PC-9 (cell line): Measurements from ENCODE around the gene ATXN1. TPM values are rescaled to one million over a fixed set of nuclear protein-coding genes. Genes with fewer than 3 reads are reported as not detected.
"Not testable (repeated sequence)": the region's sequence is repeated elsewhere in the genome, so short reads cannot be mapped to it uniquely, and the experiment has no call there.

Experiments
- BruUV-seq: library from RNA; stranded (reverse); fragments of 400-500 nt; replicated peaks from 2 replicates; lab custom pipeline; 2021; lab: Mats Ljungman, UMichigan
- CTCF ChIA-PET: fragments of 300-600 bp; sonication (Branson Sonifier 250); formaldehyde crosslinking; loops from one replicate; lab custom pipeline; 2022; ENCODE audit warnings: antibody characterized with exemption; lab: Charles Lee
- POLR2A ChIA-PET: fragments of 300-600 bp; sonication (Branson Sonifier 250); formaldehyde crosslinking; loops from one replicate; lab custom pipeline; 2022; ENCODE audit warnings: antibody characterized with exemption; ENCODE audit not compliant: unreplicated experiment; lab: Charles Lee
- DNase-seq, 2 experiments: peaks; one replicate each; pipeline versions ENCODE4 v3.0.0 to v3.0.0-alpha.2; 2015 to 2022; ENCODE audit warnings: mixed read lengths in 1 of 2
- H2AFZ ChIP-seq: fragments of 200-600 bp; sonication (generic); 2 replicates; pipeline ENCODE4 v1.8.1; 2017; ENCODE audit warnings: antibody characterized with exemption
- H3F3A ChIP-seq: fragments of 200-600 bp; sonication (generic); 2 replicates; pipeline ENCODE4 v1.8.1; 2017; ENCODE audit warnings: antibody characterized with exemption, mild to moderate bottlenecking, low read depth; ENCODE audit not compliant: insufficient read depth
- H3K27ac ChIP-seq: fragments of 200-600 bp; sonication (generic); 2 replicates; pipeline ENCODE4 v1.6.1; 2016; ENCODE audit warnings: mixed run types
- H3K27me3 ChIP-seq: fragments of 200-600 bp; sonication (generic); 2 replicates; pipeline ENCODE4 v1.6.1; 2016; ENCODE audit warnings: low read depth, mixed run types; ENCODE audit not compliant: insufficient read depth
- H3K36me3 ChIP-seq: fragments of 200-600 bp; sonication (generic); 2 replicates; pipeline ENCODE4 v1.6.1; 2016; ENCODE audit warnings: low read depth, mixed run types
- H3K4me1 ChIP-seq: fragments of 200-600 bp; sonication (generic); replicated peaks from 2 replicates; pipeline ENCODE4 v1.6.1; 2016; ENCODE audit warnings: mixed run types; ENCODE audit not compliant: insufficient read depth
- H3K4me2 ChIP-seq: fragments of 200-600 bp; sonication (generic); 2 replicates; pipeline ENCODE4 v1.6.1; 2017; ENCODE audit warnings: mixed run types
- H3K4me3 ChIP-seq: fragments of 200-600 bp; sonication (generic); 2 replicates; pipeline ENCODE4 v1.6.1; 2016; ENCODE audit warnings: mixed run types
- H3K79me2 ChIP-seq: fragments of 200-600 bp; sonication (generic); 2 replicates; pipeline ENCODE4 v1.6.1; 2017; ENCODE audit warnings: low read depth, mixed run types
- H3K9me2 ChIP-seq: fragments of 200-600 bp; sonication (generic); 2 replicates; pipeline ENCODE4 v1.8.1; 2017; ENCODE audit warnings: mild to moderate bottlenecking; ENCODE audit not compliant: insufficient read depth
- H3K9me3 ChIP-seq: fragments of 200-600 bp; sonication (generic); 2 replicates; pipeline ENCODE4 v1.8.1; 2016; ENCODE audit warnings: low read depth; ENCODE audit not compliant: insufficient read depth
- H4K20me1 ChIP-seq: fragments of 200-600 bp; sonication (generic); 2 replicates; pipeline ENCODE4 v1.8.1; 2017; ENCODE audit not compliant: insufficient read depth
- CTCF ChIP-seq: fragments of 200-600 bp; sonication (generic); conservative IDR thresholded peaks from 2 replicates; pipeline ENCODE4 v1.6.1; 2017; ENCODE audit warnings: mixed run types, antibody characterized with exemption, mild to moderate bottlenecking, moderate library complexity
- EZH2 ChIP-seq: fragments of 200-600 bp; sonication (generic); IDR thresholded peaks from 2 replicates; pipeline ENCODE4 v1.8.0; 2017; ENCODE audit warnings: antibody characterized with exemption, low read depth
- intact Hi-C: fragments of 100-400 bp; cut with micrococcal nuclease; formaldehyde crosslinking; loops from one replicate; pipeline ENCODE4 v1.10.0; 2022; ENCODE audit not compliant: unreplicated experiment
- total RNA-seq: library from RNA; stranded (reverse); gene quantifications from 2 replicates; pipeline ENCODE4 v1.2.3, GENCODE V29; 2021

Gene ATXN1
- total RNA-seq, 1 experiment from 2014 or later = 42.7 TPM

GRCh38 chr6:16259604-16260003, 501.7 kb downstream of the ATXN1 start:
- H4K20me1 ChIP-seq, H3K9me3 ChIP-seq, H3K4me2 ChIP-seq, H2AFZ ChIP-seq, H3K9me2 ChIP-seq, H3K36me3 ChIP-seq, BruUV-seq, POLR2A ChIA-PET, H3K79me2 ChIP-seq, CTCF ChIA-PET, DNase-seq, H3F3A ChIP-seq, H3K4me3 ChIP-seq, intact Hi-C loops, H3K4me1 ChIP-seq, H3K27ac ChIP-seq: not testable (repeated sequence)
- peaks cover 27% of the 10 kb centered on the region for H3K27me3 ChIP-seq

GRCh38 chr6:16258709-16259075, 502.6 kb downstream of the ATXN1 start:
- Histone ChIP-seq H3K27me3 (peaks cover 22% of the 10 kb centered on the region), H3K4me3 (no peak overlapping the region), H3K9me2 (no peaks in the 10 kb centered on the region), H3K79me2 (no peaks in the 10 kb centered on the region), H3K4me1 (no peaks in the 10 kb centered on the region), H2AFZ (no peak overlapping the region), H4K20me1 (no peaks in the 10 kb centered on the region), H3K27ac (no peak overlapping the region), H3K4me2 (no peak overlapping the region), H3K36me3 (no peaks in the 10 kb centered on the region), H3K9me3 (no peaks in the 10 kb centered on the region), H3F3A (no peaks in the 10 kb centered on the region)
- no TSS peak for BruUV-seq
- TF ChIP-seq CTCF (no peak), EZH2 (no peak)
- DNase-seq = no peak
- intact Hi-C loops = no loop called here
- CTCF ChIA-PET = interaction anchor here (0.6 kb wide), 1 partner anchor 1252 kb away, joined by 4 read pairs; no protein-coding TSS in a partner anchor
- POLR2A ChIA-PET = no interaction called here

- Histone ChIP-seq H3K4me1 (no peaks in the 10 kb centered on the region), H3K4me2 (no peak overlapping the region), H3K9me2 (no peaks in the 10 kb centered on the region), H4K20me1 (no peaks in the 10 kb centered on the region), H3K9me3 (no peaks in the 10 kb centered on the region), H3K36me3 (no peaks in the 10 kb centered on the region), H2AFZ (no peak overlapping the region), H3K79me2 (no peaks in the 10 kb centered on the region), H3K4me3 (no peak overlapping the region), H3F3A (no peaks in the 10 kb centered on the region), H3K27me3 (peaks cover 17% of the 10 kb centered on the region), H3K27ac (no peak overlapping the region)
- CTCF ChIA-PET = interaction anchor here (0.6 kb wide), 1 partner anchor 1251 kb away, joined by 4 read pairs; no protein-coding TSS in a partner anchor
- no TSS peak for BruUV-seq
- DNase-seq = no peak
- TF ChIP-seq EZH2 (no peak), CTCF (no peak)
- POLR2A ChIA-PET = no interaction called here
- intact Hi-C loops = no loop called here
Measured at GRCh38 chr6:16257999-16258708, 503.1 kb downstream of the ATXN1 start.
